Upper lobe of left lung (tissue), 6 donors: ENCODE results near the gene TAS2R1. TPM values are rescaled to one million over a fixed set of nuclear protein-coding genes. Genes with fewer than 3 reads are reported as not detected.

ENCODE experiments used
- ATAC-seq, 2 donors: fragments of 200-7000 bp; cut with Tn5 transposase; one replicate each; pipeline ENCODE4 v1.9.1; 2022; ENCODE audit warnings: mild to moderate bottlenecking in 2 of 2, moderate library complexity in 2 of 2; ENCODE audit not compliant: low FRiP score in 2 of 2
- DNase-seq, 2 donors: peaks; one replicate each; pipeline ENCODE4 v3.0.0-alpha.2; 2019 to 2020
- H3K27ac ChIP-seq, 4 donors: fragments of 200-600 bp; sonication (generic); one replicate each; pipeline ENCODE4 v1.5.1; 2016 to 2019
- H3K27me3 ChIP-seq, 4 donors: fragments of 200-600 bp; sonication (generic); one replicate each; pipeline ENCODE4 v1.5.1; 2017 to 2019
- H3K36me3 ChIP-seq, 4 donors: fragments of 200-600 bp; sonication (generic); one replicate each; pipeline ENCODE4 v1.5.1; 2016 to 2019
- H3K4me1 ChIP-seq, 4 donors: fragments of 200-600 bp; sonication (generic); one replicate each; pipeline ENCODE4 v1.5.1; 2018 to 2019
- H3K4me3 ChIP-seq, 4 donors: fragments of 200-600 bp; sonication (generic); one replicate each; pipeline ENCODE4 v1.5.1; 2017 to 2019; ENCODE audit warnings: mild to moderate bottlenecking in 2 of 4, moderate library complexity in 1 of 4
- H3K9me3 ChIP-seq, 4 donors: fragments of 200-600 bp; sonication (generic); one replicate each; pipeline ENCODE4 v1.5.1; 2018 to 2019
- EP300 ChIP-seq, 4 donors: sonication (generic); formaldehyde crosslinking; IDR thresholded peaks; one replicate each; pipeline ENCODE4 v1.5.1; 2017; ENCODE audit warnings: antibody characterized with exemption in 4 of 4, control low read depth in 2 of 4
- POLR2A ChIP-seq, 4 donors: fragments of 450-650 bp; IDR thresholded peaks; one replicate each; pipeline ENCODE4 v1.5.1; 2016 to 2017; ENCODE audit warnings: antibody characterized with exemption in 4 of 4, mild to moderate bottlenecking in 2 of 4
- POLR2AphosphoS5 ChIP-seq, 2 donors: sonication (generic); formaldehyde crosslinking; IDR thresholded peaks; one replicate each; pipeline ENCODE4 v1.5.1; 2017; ENCODE audit warnings: antibody characterized with exemption in 2 of 2
- WGBS, 2 donors: methylation state at CpG; one replicate each; pipeline ENCODE4 v1.1.5; 2017 to 2018; 5-methylcytosine and 5-hydroxymethylcytosine counted together
- total RNA-seq, 6 donors: library from RNA; depleted of rRNA in 4 of 6; stranded (reverse); fragments of >200 nt in 4 of 6; gene quantifications; one replicate each; pipeline versions ENCODE4 v1.1.0 to v1.2.1, GENCODE V29; 2016 to 2021
- TF ChIP-seq, protein P1 (sequence below), 6 experiments: fragments of 450-650 bp in 4 of 6; fragments of 200-600 bp in 2 of 6; sonication (generic) in 2 of 6; IDR thresholded peaks; one replicate each; pipeline ENCODE4 v1.5.1; 2016 to 2019; ENCODE audit warnings: antibody characterized with exemption in 6 of 6
- donor health status: DM: no; HTN: no; CAD: no; lungs with moderate emphysema.
- donor health status: DM: no; HTN: yes; CAD: no; lungs with severe emphysema.

Gene TAS2R1
- total RNA-seq, 6 donors from 2014 or later, result not detected

DNA sequence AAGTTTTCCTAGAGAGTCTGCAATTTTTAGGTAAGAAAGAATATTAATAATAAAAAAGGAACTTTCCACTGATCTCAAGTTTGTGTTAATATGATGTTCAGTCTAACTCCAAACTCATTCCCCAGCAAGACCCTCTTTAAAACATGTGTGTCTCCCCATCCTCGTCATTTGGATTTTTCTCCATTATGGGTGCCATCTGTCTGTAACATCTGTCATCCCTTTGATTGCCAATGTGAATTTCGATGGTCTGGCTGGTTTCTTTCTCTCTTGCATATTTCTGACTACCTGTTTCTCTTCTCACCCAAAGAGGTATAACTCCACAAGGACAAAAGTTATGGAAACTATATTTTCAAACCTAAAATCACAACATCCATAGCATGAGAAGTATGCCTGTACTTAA is 4.4 kb downstream of the TAS2R1 start:
- H3K9me3 ChIP-seq, result no peaks in the 10 kb centered on the region
- H3K27ac ChIP-seq, result no peak overlapping the region
- H3K4me3 ChIP-seq, result no peak overlapping the region
- WGBS, 2 donors, result 68 to 71% methylated on average over 2 of the region's 2 CpGs
- TF ChIP-seq POLR2AphosphoS5 (IDR thresholded peaks at IDR 0.05) (no peak), POLR2A (IDR thresholded peaks at IDR 0.05) (no peak), EP300 (IDR thresholded peaks at IDR 0.05) (no peak)
- TF ChIP-seq, protein P1, sequence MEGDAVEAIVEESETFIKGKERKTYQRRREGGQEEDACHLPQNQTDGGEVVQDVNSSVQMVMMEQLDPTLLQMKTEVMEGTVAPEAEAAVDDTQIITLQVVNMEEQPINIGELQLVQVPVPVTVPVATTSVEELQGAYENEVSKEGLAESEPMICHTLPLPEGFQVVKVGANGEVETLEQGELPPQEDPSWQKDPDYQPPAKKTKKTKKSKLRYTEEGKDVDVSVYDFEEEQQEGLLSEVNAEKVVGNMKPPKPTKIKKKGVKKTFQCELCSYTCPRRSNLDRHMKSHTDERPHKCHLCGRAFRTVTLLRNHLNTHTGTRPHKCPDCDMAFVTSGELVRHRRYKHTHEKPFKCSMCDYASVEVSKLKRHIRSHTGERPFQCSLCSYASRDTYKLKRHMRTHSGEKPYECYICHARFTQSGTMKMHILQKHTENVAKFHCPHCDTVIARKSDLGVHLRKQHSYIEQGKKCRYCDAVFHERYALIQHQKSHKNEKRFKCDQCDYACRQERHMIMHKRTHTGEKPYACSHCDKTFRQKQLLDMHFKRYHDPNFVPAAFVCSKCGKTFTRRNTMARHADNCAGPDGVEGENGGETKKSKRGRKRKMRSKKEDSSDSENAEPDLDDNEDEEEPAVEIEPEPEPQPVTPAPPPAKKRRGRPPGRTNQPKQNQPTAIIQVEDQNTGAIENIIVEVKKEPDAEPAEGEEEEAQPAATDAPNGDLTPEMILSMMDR (IDR thresholded peaks at IDR 0.05), result no peak
- H3K27me3 ChIP-seq, result no peaks in the 10 kb centered on the region
- H3K4me1 ChIP-seq, result no peaks in the 10 kb centered on the region
- H3K36me3 ChIP-seq, result no peaks in the 10 kb centered on the region
- no peak for ATAC-seq
- DNase-seq, result no peak

DNA sequence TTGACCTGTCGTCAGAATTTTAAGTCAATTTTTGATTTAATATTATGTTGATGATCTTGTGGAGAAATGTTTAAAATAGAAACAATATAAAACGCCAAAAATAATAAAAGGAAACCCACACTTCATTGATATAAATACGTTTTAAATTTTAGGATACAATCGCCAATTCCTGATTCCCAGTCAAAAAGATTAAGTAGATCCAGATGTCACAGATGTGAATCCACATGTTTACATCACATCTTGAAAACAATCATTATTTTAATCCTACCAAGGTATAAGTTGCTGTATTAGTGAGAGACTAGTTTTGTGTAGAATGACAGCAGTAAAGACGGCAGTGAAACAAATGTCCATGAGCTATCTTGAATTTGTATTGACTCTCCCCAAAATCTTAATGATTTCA is 4.9 kb downstream of the TAS2R1 start:
- no peak overlapping the region for H3K4me3 ChIP-seq
- H3K27me3 ChIP-seq, result no peaks in the 10 kb centered on the region
- no peak for ATAC-seq
- 80 to 85% methylated on average over 5 of the region's 5 CpGs for WGBS, 2 donors
- no peaks in the 10 kb centered on the region for H3K4me1 ChIP-seq
- no peak for DNase-seq
- H3K36me3 ChIP-seq, result no peaks in the 10 kb centered on the region
- H3K9me3 ChIP-seq, result no peaks in the 10 kb centered on the region
- H3K27ac ChIP-seq, result no peak overlapping the region
- TF ChIP-seq POLR2AphosphoS5 (IDR thresholded peaks at IDR 0.05), result no peak

DNA sequence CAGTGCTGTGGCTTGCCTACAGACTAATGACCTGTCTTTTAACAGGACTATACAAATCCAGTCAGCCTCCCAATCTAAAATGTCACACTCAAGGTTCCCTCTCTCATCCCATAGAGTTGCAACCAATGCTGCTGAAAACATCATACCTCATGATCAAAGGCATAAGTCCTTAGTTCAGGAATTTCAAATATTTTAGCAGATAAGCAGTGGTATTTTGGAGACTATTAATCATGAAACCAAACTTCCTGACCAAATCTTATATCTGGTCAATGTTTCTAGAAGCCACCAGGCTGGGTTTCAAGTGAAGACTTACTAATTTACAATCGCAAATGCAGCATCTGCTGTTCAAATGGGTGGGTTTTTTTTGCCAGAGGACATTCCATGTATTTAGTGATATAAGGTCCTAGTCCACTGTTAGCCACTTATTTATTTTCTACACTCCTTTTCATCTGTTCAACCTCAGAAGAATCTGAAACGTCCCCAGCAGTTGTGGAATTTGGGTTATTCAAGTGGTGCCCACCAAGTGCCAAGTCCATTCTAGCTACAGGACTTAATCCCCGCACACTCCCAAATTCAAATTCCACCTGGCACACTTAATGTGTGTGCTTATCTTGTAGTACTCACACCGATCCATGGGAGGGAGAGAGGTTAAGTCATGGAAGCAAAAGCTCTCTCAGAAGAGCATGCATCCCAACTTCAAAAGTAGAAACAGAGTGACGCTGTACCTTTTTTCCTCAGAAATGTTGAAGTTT is 5.8 kb downstream of the TAS2R1 start:
- ATAC-seq, result no peak
- Histone ChIP-seq H3K4me3 (no peak overlapping the region), H3K4me1 (no peaks in the 10 kb centered on the region), H3K27me3 (no peaks in the 10 kb centered on the region), H3K27ac (no peak overlapping the region), H3K9me3 (no peaks in the 10 kb centered on the region), H3K36me3 (no peaks in the 10 kb centered on the region)
- 63 to 64% methylated on average over 5 of the region's 5 CpGs for WGBS, 2 donors
- no peak for DNase-seq
- TF ChIP-seq, protein P1 (IDR thresholded peaks at IDR 0.05), result no peak

DNA sequence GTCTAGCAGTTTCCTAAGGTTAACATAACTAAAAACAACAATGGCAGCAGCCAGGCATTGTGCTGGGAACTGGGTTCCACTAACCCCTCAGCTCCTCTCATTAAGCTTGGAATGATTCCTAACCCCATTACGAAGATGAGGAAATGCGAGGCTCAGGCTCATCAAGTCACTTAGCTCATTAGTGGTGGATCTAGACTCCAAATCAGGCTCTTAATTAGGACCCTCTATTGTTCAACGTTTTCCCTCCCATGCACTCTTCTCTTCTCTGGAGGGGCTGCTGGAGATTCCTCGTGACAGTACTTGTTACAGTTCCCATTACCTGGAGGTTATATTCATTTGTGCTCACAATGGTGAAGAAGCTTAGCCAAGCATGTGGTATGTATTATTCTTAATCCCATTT is 6.5 kb downstream of the TAS2R1 start:
- H3K4me1 ChIP-seq, result no peaks in the 10 kb centered on the region
- no peak overlapping the region for H3K4me3 ChIP-seq
- no peak overlapping the region for H3K27ac ChIP-seq
- DNase-seq, result no peak
- 78 to 84% methylated on average over 4 of the region's 4 CpGs for WGBS, 2 donors
- TF ChIP-seq, protein P1 (IDR thresholded peaks at IDR 0.05), result no peak
- TF ChIP-seq POLR2AphosphoS5 (IDR thresholded peaks at IDR 0.05) (no peak), EP300 (IDR thresholded peaks at IDR 0.05) (no peak), POLR2A (IDR thresholded peaks at IDR 0.05) (no peak)
- no peak for ATAC-seq
- no peaks in the 10 kb centered on the region for H3K27me3 ChIP-seq
- no peaks in the 10 kb centered on the region for H3K9me3 ChIP-seq
- H3K36me3 ChIP-seq, result no peaks in the 10 kb centered on the region

DNA sequence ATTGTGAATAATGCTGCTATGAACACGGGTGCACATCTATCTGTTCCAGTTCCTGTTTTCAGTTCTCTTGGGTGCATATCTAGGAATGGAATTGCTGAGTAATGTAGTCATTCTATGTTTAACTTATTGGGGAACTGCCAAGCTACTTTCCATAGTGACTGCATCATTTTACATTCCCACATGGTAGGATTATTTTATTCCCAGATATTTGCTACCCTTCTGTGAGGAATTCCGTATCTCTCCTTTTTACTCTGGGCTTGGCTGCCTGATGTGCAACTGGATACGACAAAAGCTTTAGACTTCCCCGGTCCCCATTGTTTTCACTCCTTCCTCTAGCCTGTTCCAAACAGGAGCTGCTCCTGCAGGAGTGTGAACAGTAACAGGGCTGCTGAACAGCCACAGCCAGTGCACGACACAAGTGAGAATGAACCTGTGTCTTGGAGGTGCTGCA is 7.2 kb downstream of the TAS2R1 start:
- 33 to 34% methylated on average over 5 of the region's 5 CpGs for WGBS, 2 donors
- no peak for TF ChIP-seq EP300 (IDR thresholded peaks at IDR 0.05)
- H3K27ac ChIP-seq, result no peak overlapping the region

DNA sequence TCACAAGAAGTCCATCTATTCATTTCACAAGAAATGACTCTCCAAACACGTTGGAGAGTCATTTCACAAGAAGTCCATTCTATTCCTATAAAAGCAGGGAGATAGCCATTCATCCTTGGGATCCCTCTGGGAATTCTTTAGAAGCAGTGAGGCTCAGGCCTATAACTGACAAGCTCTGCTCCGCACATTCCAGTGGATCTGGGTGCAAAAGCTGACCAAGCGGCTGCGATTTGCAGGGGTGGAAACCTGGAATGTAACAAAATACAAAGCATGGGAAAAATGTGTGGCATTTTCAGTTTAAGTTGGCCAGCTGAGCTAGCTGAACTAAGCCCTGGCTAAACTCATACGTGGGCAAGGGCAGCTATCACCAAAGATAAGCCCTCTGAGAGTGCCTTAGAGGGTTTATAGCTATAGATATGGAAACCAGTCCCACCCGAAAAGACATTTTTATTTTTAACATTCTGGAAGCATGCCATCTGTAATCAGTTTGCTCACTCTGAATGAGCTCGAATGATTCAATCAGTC is 8.7 kb downstream of the TAS2R1 start:
- H3K27ac ChIP-seq, result no peak overlapping the region
- WGBS, 2 donors, result 52 to 57% methylated on average over 7 of the region's 7 CpGs
- ATAC-seq, result no peak
- H3K36me3 ChIP-seq, result no peaks in the 10 kb centered on the region
- DNase-seq, result no peak
- no peak overlapping the region for H3K4me3 ChIP-seq
- H3K27me3 ChIP-seq, result no peaks in the 10 kb centered on the region
- no peaks in the 10 kb centered on the region for H3K9me3 ChIP-seq
- no peaks in the 10 kb centered on the region for H3K4me1 ChIP-seq
- TF ChIP-seq EP300 (IDR thresholded peaks at IDR 0.05) (no peak), POLR2AphosphoS5 (IDR thresholded peaks at IDR 0.05) (no peak), POLR2A (IDR thresholded peaks at IDR 0.05) (no peak)
- TF ChIP-seq, protein P1 (IDR thresholded peaks at IDR 0.05), result no peak

More for the DNA sequence above, 7.2 kb downstream of the TAS2R1 start:
- H3K9me3 ChIP-seq, result no peaks in the 10 kb centered on the region
- ATAC-seq (no peak), DNase-seq (no peak)
- H3K4me1 ChIP-seq, result no peaks in the 10 kb centered on the region
- no peak overlapping the region for H3K4me3 ChIP-seq
- no peaks in the 10 kb centered on the region for H3K36me3 ChIP-seq
- no peaks in the 10 kb centered on the region for H3K27me3 ChIP-seq
